CD4-positive, alpha-beta memory T cell (primary cell): Measurements from ENCODE around the gene TMEM253. TPM values are rescaled to one million over a fixed set of nuclear protein-coding genes. Genes with fewer than 3 reads are reported as not detected.

Source experiments
- CTCF ChIA-PET: fragments of 350-600 bp; sonication (Branson Sonifier 250); formaldehyde crosslinking; loops from one replicate; lab custom pipeline; 2021; ENCODE audit warnings: inconsistent platforms; ENCODE audit not compliant: partially characterized antibody; lab: Charles Lee
- POLR2A ChIA-PET: fragments of 350-600 bp; sonication (Branson Sonifier 250); formaldehyde crosslinking; loops from one replicate; lab custom pipeline; 2021; ENCODE audit not compliant: partially characterized antibody; lab: Charles Lee
- DNase-seq, 5 donors: peaks; one replicate each; pipeline versions ENCODE4 v3.0.0 to v3.0.0-alpha.2; 2020 to 2022; ENCODE audit warnings: mixed read lengths in 1 of 5
- H3K27ac ChIP-seq: one replicate; pipeline ENCODE4 v1.7.0; 2013; ENCODE audit warnings: low read depth, low read length
- H3K27me3 ChIP-seq: 2 replicates; pipeline ENCODE4 v1.7.0; 2013; ENCODE audit warnings: mild to moderate bottlenecking, low read length, moderate library complexity; ENCODE audit not compliant: insufficient read depth
- H3K36me3 ChIP-seq: 2 replicates; pipeline ENCODE4 v1.7.0; 2013; ENCODE audit warnings: mild to moderate bottlenecking, low read length, moderate library complexity; ENCODE audit not compliant: insufficient read depth
- H3K4me1 ChIP-seq: 2 replicates; pipeline ENCODE4 v1.7.0; 2013; ENCODE audit warnings: mild to moderate bottlenecking, low read length, moderate library complexity; ENCODE audit not compliant: insufficient read depth
- H3K4me3 ChIP-seq, 2 donors: one replicate each; pipeline ENCODE4 v1.7.0; 2013; ENCODE audit warnings: low read length in 2 of 2, mild to moderate bottlenecking in 1 of 2
- H3K9me3 ChIP-seq, 2 donors: one replicate each; pipeline ENCODE4 v1.7.0; 2013; ENCODE audit warnings: low read length in 2 of 2, control low read depth in 1 of 2; ENCODE audit not compliant: control insufficient read depth in 1 of 2
- H3K27ac Mint-ChIP-seq, 7 donors: one replicate each; pipeline ENCODE4 v1.8.0; 2020 to 2021; ENCODE audit warnings: mixed read lengths in 7 of 7, mild to moderate bottlenecking in 6 of 7, inconsistent platforms in 3 of 7, moderate library complexity in 3 of 7
- H3K27me3 Mint-ChIP-seq, 2 donors: one replicate each; pipeline ENCODE4 v1.8.0; 2020 to 2021; ENCODE audit warnings: mixed read lengths in 2 of 2
- H3K36me3 Mint-ChIP-seq, 2 donors: one replicate each; pipeline ENCODE4 v1.8.0; 2020 to 2021; ENCODE audit warnings: mixed read lengths in 2 of 2, inconsistent platforms in 1 of 2, mild to moderate bottlenecking in 1 of 2
- H3K4me1 Mint-ChIP-seq, 4 donors: one replicate each; pipeline ENCODE4 v1.8.0; 2020 to 2021; ENCODE audit warnings: mixed read lengths in 4 of 4, mild to moderate bottlenecking in 1 of 4
- H3K4me3 Mint-ChIP-seq, 8 donors: one replicate each; pipeline ENCODE4 v1.8.0; 2020 to 2021; ENCODE audit warnings: mixed read lengths in 8 of 8, mild to moderate bottlenecking in 7 of 8, moderate library complexity in 6 of 8, inconsistent platforms in 3 of 8
- H3K9me3 Mint-ChIP-seq, 8 donors: one replicate each; pipeline ENCODE4 v1.8.0; 2020 to 2021; ENCODE audit warnings: mixed read lengths in 8 of 8, mild to moderate bottlenecking in 5 of 8, inconsistent platforms in 3 of 8, moderate library complexity in 1 of 8
- intact Hi-C: fragments of 100-400 bp; cut with micrococcal nuclease; formaldehyde crosslinking; loops from one replicate; pipeline ENCODE4 v1.15.1; 2023
- polyA plus RNA-seq, 2 donors: library from polyadenylated mRNA; unstranded; fragments of 300-500 nt; fragmentation: Illumina TruSeq; gene quantifications; one replicate each; pipeline ENCODE4 v1.2.3, GENCODE V29; 2021
- total RNA-seq, 2 experiments: library from RNA; stranded (reverse); gene quantifications; one replicate each; pipeline ENCODE4 v1.2.3, GENCODE V29; 2021

Gene TMEM253
- total and polyA plus RNA-seq, 4 experiments from 2014 or later = not detected

- Mint-ChIP-seq H3K9me3 (no peaks in the 10 kb centered on the region), H3K4me1 (peaks cover 22 to 41% (median 30%) of the 10 kb centered on the region in 4 donors), H3K36me3 (no peaks in the 10 kb centered on the region), H3K4me3 (peak overlapping the region; percentile 80 to 90 (median 86)), H3K27ac (peak overlapping the region in 6 of 7 donors; percentile 77 to 88 (median 83)), H3K27me3 (peaks cover 29 to 50% of the 10 kb centered on the region in 2 donors)
- DNase-seq = peak in 4 of 5 donors; percentile 23 to 75 (median 32)
- intact Hi-C loops = loop anchor here (1.0 kb wide), 1 partner anchor 16 kb away; no protein-coding TSS in a partner anchor
- Histone ChIP-seq H3K4me3 (peak overlapping the region in 1 of 2 donors; percentile 42), H3K36me3 (no peaks in the 10 kb centered on the region), H3K4me1 (peaks cover 35% of the 10 kb centered on the region), H3K27ac (peak overlapping the region; percentile 25), H3K27me3 (peaks cover 52% of the 10 kb centered on the region), H3K9me3 (no peaks in the 10 kb centered on the region)
- ChIA-PET CTCF (interaction anchor here (0.8 to 4.3 kb wide), 13 partner anchors 16 to 100 kb away, joined by 3 to 60 read pairs (median 4); no protein-coding TSS in a partner anchor), POLR2A (interaction anchor here (1.0 to 2.4 kb wide), 11 partner anchors 10 to 56 kb away, joined by 3 to 22 read pairs (median 6); partner anchors contain the start of gene NDRG2)
Observed at GRCh38 chr14:21071225-21072030, 29.4 kb upstream of the TMEM253 start.

GRCh38 chr14:21072031-21072473 lies 28.8 kb upstream of the TMEM253 start:
- H3K36me3 Mint-ChIP-seq = no peaks in the 10 kb centered on the region
- peak overlapping the region in 6 of 8 donors; percentile 83 to 90 (median 86) for H3K4me3 Mint-ChIP-seq
- Histone ChIP-seq H3K4me3 (no peak overlapping the region), H3K27ac (no peak overlapping the region), H3K27me3 (peaks cover 52% of the 10 kb centered on the region), H3K36me3 (no peaks in the 10 kb centered on the region), H3K4me1 (peaks cover 35% of the 10 kb centered on the region), H3K9me3 (no peaks in the 10 kb centered on the region)
- H3K27me3 Mint-ChIP-seq = peaks cover 26 to 46% of the 10 kb centered on the region in 2 donors
- no peaks in the 10 kb centered on the region for H3K9me3 Mint-ChIP-seq
- peak overlapping the region in 5 of 7 donors; percentile 31 to 81 (median 52) for H3K27ac Mint-ChIP-seq
- POLR2A ChIA-PET = interaction anchor here (2.1 to 2.4 kb wide), 3 partner anchors 15 to 32 kb away, joined by 7 to 22 read pairs (median 20); no protein-coding TSS in a partner anchor
- CTCF ChIA-PET = interaction anchor here (0.8 to 4.3 kb wide), 11 partner anchors 16 to 101 kb away, joined by 3 to 60 read pairs (median 5); no protein-coding TSS in a partner anchor
- peaks cover 22 to 41% (median 30%) of the 10 kb centered on the region in 4 donors for H3K4me1 Mint-ChIP-seq
- intact Hi-C loops = no loop called here
- no peak for DNase-seq

- DNase-seq = no peak
- ChIA-PET POLR2A (no interaction called here), CTCF (interaction anchor here (1.4 to 4.3 kb wide), 4 partner anchors 20 to 58 kb away, joined by 4 to 60 read pairs (median 32); no protein-coding TSS in a partner anchor)
- Mint-ChIP-seq H3K27ac (no peak overlapping the region), H3K36me3 (no peaks in the 10 kb centered on the region), H3K9me3 (no peaks in the 10 kb centered on the region), H3K4me1 (peaks cover 22 to 41% (median 30%) of the 10 kb centered on the region in 4 donors), H3K27me3 (peaks cover 21 to 41% of the 10 kb centered on the region in 2 donors), H3K4me3 (peak overlapping the region in 2 of 8 donors; percentile 52 to 86)
- H3K4me1 ChIP-seq = peaks cover 35% of the 10 kb centered on the region
- no peak overlapping the region for H3K27ac ChIP-seq
- intact Hi-C loops = no loop called here
- peaks cover 46% of the 10 kb centered on the region for H3K27me3 ChIP-seq
- H3K36me3 ChIP-seq = no peaks in the 10 kb centered on the region
- no peak overlapping the region for H3K4me3 ChIP-seq
- H3K9me3 ChIP-seq = no peaks in the 10 kb centered on the region
Observed at GRCh38 chr14:21072781-21073339, 28.0 kb upstream of the TMEM253 start.

DNA sequence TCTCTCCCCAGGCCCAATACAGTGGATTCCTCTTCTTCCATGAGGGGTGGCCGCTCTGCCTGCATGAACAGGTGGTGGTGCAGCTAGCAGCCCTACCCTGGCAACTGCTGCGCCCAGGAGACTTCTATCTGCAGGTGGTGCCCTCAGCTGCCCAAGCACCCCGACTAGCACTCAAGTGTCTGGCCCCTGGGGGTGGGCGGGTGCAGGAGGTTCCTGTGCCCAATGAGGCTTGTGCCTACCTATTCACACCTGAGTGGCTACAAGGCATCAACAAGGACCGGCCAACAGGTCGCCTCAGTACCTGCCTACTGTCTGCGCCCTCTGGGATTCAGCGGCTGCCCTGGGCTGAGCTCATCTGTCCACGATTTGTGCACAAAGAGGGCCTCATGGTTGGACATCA lies 26.9 kb upstream of the TMEM253 start:
- Mint-ChIP-seq H3K4me1 (peaks cover 15 to 34% (median 24%) of the 10 kb centered on the region in 4 donors), H3K4me3 (no peak overlapping the region), H3K27me3 (peaks cover 14 to 33% of the 10 kb centered on the region in 2 donors), H3K9me3 (no peaks in the 10 kb centered on the region), H3K27ac (no peak overlapping the region), H3K36me3 (no peaks in the 10 kb centered on the region)
- Histone ChIP-seq H3K4me1 (peaks cover 29% of the 10 kb centered on the region), H3K9me3 (no peaks in the 10 kb centered on the region), H3K27me3 (peaks cover 38% of the 10 kb centered on the region), H3K36me3 (no peaks in the 10 kb centered on the region), H3K27ac (no peak overlapping the region), H3K4me3 (no peak overlapping the region)
- DNase-seq = no peak
- ChIA-PET CTCF (interaction anchor here (4.3 kb wide), 1 partner anchor 31 kb away, joined by 60 read pairs; no protein-coding TSS in a partner anchor), POLR2A (no interaction called here)
- intact Hi-C loops = no loop called here

- DNase-seq = no peak
- ChIA-PET CTCF (interaction anchor here (1.6 kb wide), 1 partner anchor 30 kb away, joined by 9 read pairs; no protein-coding TSS in a partner anchor), POLR2A (interaction anchor here (1.0 kb wide), 1 partner anchor 22 kb away, joined by 3 read pairs; no protein-coding TSS in a partner anchor)
- Histone ChIP-seq H3K27ac (no peak overlapping the region), H3K4me1 (peaks cover 21% of the 10 kb centered on the region), H3K9me3 (no peaks in the 10 kb centered on the region), H3K27me3 (peaks cover 31% of the 10 kb centered on the region), H3K36me3 (no peaks in the 10 kb centered on the region), H3K4me3 (no peak overlapping the region)
- no peaks in the 10 kb centered on the region for H3K36me3 Mint-ChIP-seq
- intact Hi-C loops = no loop called here
- H3K4me3 Mint-ChIP-seq = no peak overlapping the region
- peaks cover 11 to 27% (median 17%) of the 10 kb centered on the region in 4 donors for H3K4me1 Mint-ChIP-seq
- H3K27me3 Mint-ChIP-seq = peaks cover 11 to 27% of the 10 kb centered on the region in 2 donors
- no peak overlapping the region for H3K27ac Mint-ChIP-seq
- no peaks in the 10 kb centered on the region for H3K9me3 Mint-ChIP-seq
Observed at GRCh38 chr14:21074398-21075272, 26.2 kb upstream of the TMEM253 start.

DNA sequence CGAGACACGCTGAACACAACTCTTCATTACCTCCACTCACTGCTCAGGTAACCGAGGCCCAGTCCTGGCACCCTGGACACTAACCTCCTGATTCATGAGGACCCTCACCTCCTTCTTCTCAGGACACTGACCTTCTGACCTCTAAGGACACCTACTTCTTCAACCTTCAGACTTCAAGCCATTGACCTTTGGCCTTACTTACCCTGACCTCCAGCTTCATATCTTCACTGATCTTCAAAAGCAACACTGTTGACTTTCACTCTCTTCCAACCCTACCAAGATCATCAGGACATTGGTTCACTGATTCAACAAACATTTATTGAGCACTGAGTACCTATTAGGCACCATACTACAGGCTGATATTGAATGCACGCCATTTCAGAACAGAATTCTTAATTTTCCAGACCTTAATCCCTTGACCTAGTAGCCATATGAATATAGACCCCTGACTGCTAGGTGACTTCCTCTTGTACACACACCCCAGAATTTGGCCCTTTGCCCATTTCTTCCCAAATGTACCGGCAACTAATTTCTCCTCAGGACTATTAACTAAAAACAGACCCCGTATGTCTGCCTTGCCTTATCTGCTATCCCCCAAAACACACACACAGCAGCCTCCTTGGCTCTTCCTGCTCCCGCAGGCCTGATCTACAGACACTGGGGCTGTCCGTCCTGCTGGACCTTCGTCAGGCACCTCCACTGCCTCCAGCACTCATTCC lies 25.0 kb upstream of the TMEM253 start:
- intact Hi-C loops = no loop called here
- H3K9me3 ChIP-seq = no peaks in the 10 kb centered on the region
- H3K27ac Mint-ChIP-seq = no peak overlapping the region
- no peaks in the 10 kb centered on the region for H3K36me3 ChIP-seq
- ChIA-PET POLR2A (no interaction called here), CTCF (interaction anchor here (1.6 kb wide), 1 partner anchor 29 kb away, joined by 9 read pairs; no protein-coding TSS in a partner anchor)
- peaks cover 7 to 23% of the 10 kb centered on the region in 2 donors for H3K27me3 Mint-ChIP-seq
- no peaks in the 10 kb centered on the region for H3K36me3 Mint-ChIP-seq
- no peak overlapping the region for H3K4me3 ChIP-seq
- peaks cover 7 to 18% (median 11%) of the 10 kb centered on the region in 4 donors for H3K4me1 Mint-ChIP-seq
- H3K27me3 ChIP-seq = peaks cover 22% of the 10 kb centered on the region
- peaks cover 13% of the 10 kb centered on the region for H3K4me1 ChIP-seq
- DNase-seq = no peak
- no peak overlapping the region for H3K4me3 Mint-ChIP-seq
- no peak overlapping the region for H3K27ac ChIP-seq
- H3K9me3 Mint-ChIP-seq = no peaks in the 10 kb centered on the region
